Measurements from ENCODE around the gene MOBP. TPM values are rescaled to one million over a fixed set of nuclear protein-coding genes. Genes with fewer than 3 reads are reported as not detected.

MOBP gene
- polyA plus RNA-seq, 4 donors = 0.04 to 0.14 (median 0.07) TPM; not detected in 1

GRCh38 chr3:39491733-39492350, 24.4 kb downstream of the MOBP start:
- DNase-seq (ENCODE audit: low read depth in 4 of 4, low spot score in 3 of 4) = no peak

- no peak for DNase-seq (ENCODE audit: low read depth in 4 of 4, low spot score in 3 of 4)
These were observed 27.3 kb downstream of the MOBP start for GRCh38 chr3:39494781-39495180.

GRCh38 chr3:39497753-39498152, 30.3 kb downstream of the MOBP start:
- no peak for DNase-seq (ENCODE audit: low read depth in 4 of 4, low spot score in 3 of 4)

- no peak for DNase-seq (ENCODE audit: low read depth in 4 of 4, low spot score in 3 of 4)
These were observed 32.3 kb downstream of the MOBP start for GRCh38 chr3:39499651-39500273.

GRCh38 chr3:39501059-39501458, 33.6 kb downstream of the MOBP start:
- DNase-seq (ENCODE audit: low read depth in 4 of 4, low spot score in 3 of 4) = no peak

GRCh38 chr3:39501968-39502837, 34.7 kb downstream of the MOBP start:
- DNase-seq (ENCODE audit: low read depth in 4 of 4, low spot score in 3 of 4) = no peak

GRCh38 chr3:39502838-39503145, 35.3 kb downstream of the MOBP start:
- DNase-seq (ENCODE audit: low read depth in 4 of 4, low spot score in 3 of 4) = no peak

- DNase-seq (ENCODE audit: low read depth in 4 of 4, low spot score in 3 of 4) = no peak
These were observed 38.6 kb downstream of the MOBP start for GRCh38 chr3:39505866-39506742.

- no peak for DNase-seq (ENCODE audit: low read depth in 4 of 4, low spot score in 3 of 4)
These were observed 39.4 kb downstream of the MOBP start for GRCh38 chr3:39506863-39507262.

GRCh38 chr3:39513791-39514369, 46.4 kb downstream of the MOBP start:
- no peak for DNase-seq (ENCODE audit: low read depth in 4 of 4, low spot score in 3 of 4)

GRCh38 chr3:39515681-39516441, 48.4 kb downstream of the MOBP start:
- no peak for DNase-seq (ENCODE audit: low read depth in 4 of 4, low spot score in 3 of 4)

- no peak for DNase-seq (ENCODE audit: low read depth in 4 of 4, low spot score in 3 of 4)
These were observed 51.6 kb downstream of the MOBP start for GRCh38 chr3:39519103-39519502.

- DNase-seq (ENCODE audit: low read depth in 4 of 4, low spot score in 3 of 4) = no peak
These were observed 52.2 kb downstream of the MOBP start for GRCh38 chr3:39519554-39520288.

GRCh38 chr3:39521456-39521855, 54.0 kb downstream of the MOBP start:
- DNase-seq (ENCODE audit: low read depth in 4 of 4, low spot score in 3 of 4) = no peak

- no peak for DNase-seq (ENCODE audit: low read depth in 4 of 4, low spot score in 3 of 4)
These were observed 56.6 kb downstream of the MOBP start for GRCh38 chr3:39524107-39524506.

- DNase-seq (ENCODE audit: low read depth in 4 of 4, low spot score in 3 of 4) = no peak
These were observed 61.4 kb downstream of the MOBP start for GRCh38 chr3:39528844-39529243.

- DNase-seq (ENCODE audit: low read depth in 4 of 4, low spot score in 3 of 4) = no peak
These were observed 62.1 kb downstream of the MOBP start for GRCh38 chr3:39529577-39529976.

- no peak for DNase-seq (ENCODE audit: low read depth in 4 of 4, low spot score in 3 of 4)
These were observed 63.6 kb downstream of the MOBP start for GRCh38 chr3:39531066-39531465.

GRCh38 chr3:39531665-39532064, 64.2 kb downstream of the MOBP start:
- DNase-seq (ENCODE audit: low read depth in 4 of 4, low spot score in 3 of 4) = no peak
